GM10266 (cell line): Measurements from ENCODE around the gene USP25.

Experiments
- DNase-seq: peaks from one replicate; pipeline ENCODE4 v3.0.0; 2012; ENCODE audit errors: extremely low spot score
- CTCF ChIP-seq: IDR thresholded peaks from 2 replicates; pipeline ENCODE4 v1.5.1; 2012; ENCODE audit warnings: mild to moderate bottlenecking, low read depth; ENCODE audit not compliant: control insufficient read depth, insufficient read depth; ENCODE audit errors: missing control alignments

USP25 gene

GRCh38 chr21:15793550-15794235 is 63.9 kb downstream of the USP25 start:
- no peak for DNase-seq
- TF ChIP-seq CTCF, result no peak

- no peak for TF ChIP-seq CTCF
- DNase-seq, result no peak
These were observed 64.6 kb downstream of the USP25 start for GRCh38 chr21:15794277-15794912.

- no peak for TF ChIP-seq CTCF
- no peak for DNase-seq
These were observed 65.8 kb downstream of the USP25 start for GRCh38 chr21:15795533-15795932.

GRCh38 chr21:15797577-15798363 is 68.0 kb downstream of the USP25 start:
- no peak for TF ChIP-seq CTCF
- DNase-seq, result no peak

- no peak for DNase-seq
- no peak for TF ChIP-seq CTCF
These were observed 71.6 kb downstream of the USP25 start for GRCh38 chr21:15801352-15801863.

- no peak for TF ChIP-seq CTCF
- no peak for DNase-seq
These were observed 74.6 kb downstream of the USP25 start for GRCh38 chr21:15804247-15805005.
